Stimulated activated CD8-positive, alpha-beta memory T cell treated with anti-CD3 and anti-CD28 coated beads, Interleukin-4, amount 100 ng/mL, for 1 hour (primary cell): ENCODE measurements around the gene PTPRCAP.
"Not testable (repeated sequence)": the region's sequence is repeated elsewhere in the genome, so short reads cannot be mapped to it uniquely, and the experiment has no call there.

Experiments
- DNase-seq, 2 donors: peaks; one replicate each; pipeline ENCODE4 v3.0.0-alpha.2; 2020; ENCODE audit warnings: low read depth in 2 of 2, low spot score in 1 of 2

PTPRCAP gene

DNA sequence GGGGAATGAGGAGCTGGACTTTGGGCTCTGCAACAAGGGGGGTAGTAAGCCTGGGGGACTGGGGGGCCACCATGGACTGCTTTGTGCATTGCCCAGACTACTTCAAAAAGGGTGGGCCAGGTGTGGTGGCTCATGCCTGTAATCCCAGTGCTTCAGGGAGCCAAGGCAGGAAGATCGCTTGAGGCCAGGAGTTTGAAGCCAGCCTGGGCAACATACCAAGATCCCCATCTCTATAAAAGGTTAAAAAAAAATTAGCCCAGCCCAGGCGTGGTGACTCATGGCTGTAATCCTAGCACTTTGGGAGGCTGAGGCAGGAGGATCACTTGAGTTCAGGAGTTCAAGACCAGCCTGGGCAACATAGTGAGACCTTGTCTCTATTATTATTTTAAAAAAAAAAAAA lies 28.0 kb upstream of the PTPRCAP start:
- not testable (repeated sequence) for DNase-seq

- no peak for DNase-seq
Measured at GRCh38 chr11:67465189-67465510, 27.7 kb upstream of the PTPRCAP start.

DNA sequence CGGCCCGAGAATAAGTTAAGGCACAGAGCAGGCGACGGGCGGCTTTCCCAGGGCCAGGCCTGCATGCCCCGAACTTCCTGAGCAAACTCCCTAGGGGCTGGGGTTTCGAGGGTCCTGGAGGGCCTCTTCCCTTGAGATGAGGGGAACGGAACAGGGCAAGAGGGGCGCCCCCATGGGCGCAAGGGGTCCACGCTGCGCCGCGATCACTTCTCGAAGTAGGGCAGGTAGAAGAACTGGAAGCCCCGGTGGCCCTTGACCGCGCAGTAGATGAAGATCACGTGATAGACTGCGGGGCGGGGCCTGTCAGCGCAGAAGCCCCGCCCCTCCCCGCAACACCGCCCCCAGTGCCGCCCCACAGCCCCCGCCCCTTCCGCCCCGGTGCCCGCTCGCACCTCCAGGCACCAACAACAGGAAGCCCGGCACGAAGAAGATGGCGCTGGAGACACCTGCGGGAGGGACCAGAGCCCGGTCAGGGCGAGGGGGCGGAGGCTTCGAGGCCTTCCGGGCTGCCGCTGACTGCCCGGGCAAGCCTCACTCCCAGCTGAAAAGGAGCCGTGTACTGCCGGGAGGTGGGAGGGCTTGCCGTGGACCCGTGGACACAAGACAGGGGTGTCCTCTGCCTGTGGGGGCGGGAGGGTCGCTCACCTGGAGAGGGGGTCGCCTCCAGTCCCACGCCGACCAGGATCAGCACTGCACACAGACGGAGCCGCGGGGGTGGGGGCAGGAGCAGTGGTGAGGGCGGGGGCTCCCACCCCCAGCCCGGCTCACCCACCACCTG lies 27.1 kb upstream of the PTPRCAP start:
- peak; percentile 79 to 87 for DNase-seq

DNA sequence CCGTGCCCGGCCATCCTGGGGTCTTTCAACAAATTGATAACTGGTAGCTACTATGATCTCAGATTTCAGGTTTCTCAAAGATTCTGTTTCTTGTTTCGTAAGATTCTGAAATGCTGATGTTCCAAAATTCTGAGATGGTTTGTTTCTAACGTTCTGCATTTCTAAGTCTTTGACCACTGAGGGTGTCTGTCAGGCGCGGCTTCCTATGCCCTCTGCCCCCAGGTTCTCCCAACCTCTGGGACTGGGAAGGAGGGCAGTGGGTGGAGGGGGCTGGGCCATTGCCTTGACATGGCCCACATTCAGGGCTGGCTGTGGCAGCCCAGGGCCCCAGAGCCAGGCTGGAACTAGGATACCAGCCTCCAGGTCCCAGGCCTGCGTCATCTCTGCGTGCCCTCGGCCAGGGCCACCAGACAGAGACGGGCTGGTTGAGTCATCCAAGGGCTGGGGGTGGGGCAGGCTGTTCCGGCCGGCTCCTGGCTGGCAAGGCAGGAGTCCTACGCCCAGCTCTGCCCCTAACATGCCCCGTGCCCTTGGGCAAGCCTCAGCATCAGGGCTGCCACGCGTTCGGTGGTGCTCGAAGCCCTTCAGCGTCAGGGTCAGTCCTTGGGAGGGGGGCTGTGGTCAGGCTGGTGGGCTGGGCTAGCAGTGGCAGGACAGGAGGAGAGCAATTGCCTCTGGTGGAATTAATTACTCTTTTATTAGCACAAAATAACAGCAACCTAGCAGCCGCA lies 26.4 kb upstream of the PTPRCAP start:
- no peak for DNase-seq

GRCh38 chr11:67463186-67463585 lies 25.7 kb upstream of the PTPRCAP start:
- DNase-seq, result no peak

DNA sequence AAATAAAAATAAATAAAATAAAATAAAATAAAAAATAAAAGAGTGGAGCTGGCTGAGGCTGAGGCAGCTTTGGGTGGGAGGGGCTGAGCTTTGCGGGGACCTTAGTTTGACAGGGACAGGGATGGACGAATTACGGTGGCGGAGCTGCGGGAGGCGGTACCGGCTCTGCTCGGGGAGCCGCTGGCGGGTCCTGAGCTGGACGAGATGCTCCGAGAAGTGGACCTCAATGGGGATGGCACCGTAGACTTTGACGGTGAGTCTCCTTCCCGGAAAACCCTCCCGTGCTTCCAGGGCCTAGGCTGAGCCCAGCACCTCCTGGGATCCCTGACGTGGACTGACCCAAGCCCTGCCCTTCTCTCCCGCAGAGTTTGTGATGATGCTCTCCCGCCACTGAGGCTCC lies 20.8 kb upstream of the PTPRCAP start:
- no peak for DNase-seq

DNA sequence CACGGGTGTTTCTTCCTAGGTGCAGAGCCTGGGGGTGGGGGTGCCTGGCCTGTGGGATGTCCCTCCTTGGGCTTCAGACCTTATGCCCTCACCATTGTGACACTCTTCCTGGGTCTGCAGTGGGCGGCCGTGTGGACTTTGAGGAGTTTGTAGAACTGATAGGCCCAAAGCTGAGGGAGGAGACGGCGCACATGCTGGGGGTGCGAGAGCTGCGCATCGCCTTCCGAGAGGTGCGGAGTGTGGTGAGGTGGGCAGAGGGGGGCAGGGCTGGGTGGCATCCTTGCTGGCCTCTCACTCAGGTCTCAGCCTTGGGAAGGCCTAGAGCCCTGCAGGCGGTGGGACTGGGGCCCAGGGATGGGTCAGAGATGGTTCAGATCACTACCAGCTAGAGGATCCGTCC lies 20.0 kb upstream of the PTPRCAP start:
- DNase-seq, result no peak

DNA sequence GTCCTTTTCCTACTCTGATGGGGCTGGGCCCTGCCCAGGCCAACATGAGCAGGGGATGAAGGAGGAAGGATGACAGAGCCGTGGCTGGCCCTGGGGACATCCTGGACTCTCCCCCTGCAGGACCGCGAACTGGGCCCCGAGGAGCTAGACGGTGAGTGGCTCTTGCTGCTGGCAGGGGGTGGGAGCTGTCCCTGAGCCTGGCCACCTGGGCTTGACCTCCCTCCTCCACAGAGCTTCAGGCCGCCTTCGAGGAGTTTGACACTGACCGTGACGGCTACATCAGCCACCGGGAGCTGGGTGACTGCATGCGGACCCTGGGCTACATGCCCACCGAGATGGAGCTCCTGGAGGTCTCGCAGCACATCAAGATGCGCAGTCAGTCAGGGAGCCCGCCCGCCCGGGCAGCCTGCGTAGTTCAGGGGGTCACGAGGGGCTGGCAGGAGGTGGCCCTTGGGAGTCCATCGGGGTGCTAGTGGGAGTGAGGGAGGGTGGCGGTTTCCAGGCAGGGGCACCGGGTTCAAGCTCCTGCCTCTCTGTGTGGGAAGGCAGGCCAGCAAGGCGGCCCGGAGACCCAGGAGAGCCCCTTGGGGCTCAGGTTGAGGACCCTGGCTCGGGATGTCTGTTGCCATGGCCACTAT lies 18.7 kb upstream of the PTPRCAP start:
- DNase-seq, result no peak

- DNase-seq, result no peak
Measured at GRCh38 chr11:67455054-67455453, 17.6 kb upstream of the PTPRCAP start, which contains the start of gene CABP4. Gene CABP4 (plus strand): TSS chr11:67455354. CDS start chr11:67455424, 70 bp downstream.

GRCh38 chr11:67453816-67454732 lies 16.6 kb upstream of the PTPRCAP start:
- DNase-seq, result no peak

DNA sequence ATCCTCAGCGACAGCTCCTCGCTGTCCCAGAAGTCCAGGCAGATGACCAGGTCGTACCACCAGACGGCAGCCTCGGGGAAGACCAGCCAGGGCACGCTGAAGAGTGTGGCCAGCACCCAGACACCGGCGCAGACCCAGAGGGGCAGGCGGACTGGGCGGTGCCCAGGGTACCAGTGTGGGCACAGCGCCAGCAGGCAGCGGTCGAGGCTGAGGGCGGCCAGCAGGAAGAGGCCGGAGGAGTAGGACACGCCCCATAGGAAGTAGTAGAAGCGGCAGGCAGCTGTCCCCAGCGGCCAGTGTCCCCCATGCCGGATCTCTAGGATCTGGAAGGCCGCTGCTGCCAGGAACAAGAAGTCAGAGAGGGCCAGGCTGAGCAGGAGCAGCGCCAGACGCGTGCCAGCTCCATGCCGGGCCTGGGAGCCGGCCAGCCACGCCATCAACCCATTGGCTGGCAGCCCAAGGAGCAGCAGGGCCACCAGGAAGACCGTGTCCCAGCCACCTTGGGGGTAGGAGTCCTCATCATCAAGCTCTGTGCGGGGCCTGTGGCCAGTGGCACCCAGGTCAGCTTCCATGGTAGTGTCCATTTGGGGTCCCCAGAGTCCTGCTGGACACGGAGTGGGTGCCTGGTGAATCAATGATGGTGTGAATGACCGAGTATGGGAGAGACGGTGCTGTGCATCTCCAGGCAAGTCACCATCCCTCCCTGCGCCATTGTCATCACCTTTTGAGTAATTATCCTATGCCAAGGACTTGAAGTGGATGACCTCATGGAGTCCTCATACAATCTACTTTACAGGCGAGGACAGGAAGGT lies 14.9 kb upstream of the PTPRCAP start, which contains the start of gene GPR152:
Gene GPR152 (minus strand): TSS at position 589 of the 812 bp plus-strand sequence. CDS start 5 bp downstream, at position 584.
- no peak for DNase-seq

GRCh38 chr11:67451658-67451976 lies 14.1 kb upstream of the PTPRCAP start:
- no peak for DNase-seq

GRCh38 chr11:67450796-67451657 lies 13.5 kb upstream of the PTPRCAP start:
- DNase-seq, result no peak

DNA sequence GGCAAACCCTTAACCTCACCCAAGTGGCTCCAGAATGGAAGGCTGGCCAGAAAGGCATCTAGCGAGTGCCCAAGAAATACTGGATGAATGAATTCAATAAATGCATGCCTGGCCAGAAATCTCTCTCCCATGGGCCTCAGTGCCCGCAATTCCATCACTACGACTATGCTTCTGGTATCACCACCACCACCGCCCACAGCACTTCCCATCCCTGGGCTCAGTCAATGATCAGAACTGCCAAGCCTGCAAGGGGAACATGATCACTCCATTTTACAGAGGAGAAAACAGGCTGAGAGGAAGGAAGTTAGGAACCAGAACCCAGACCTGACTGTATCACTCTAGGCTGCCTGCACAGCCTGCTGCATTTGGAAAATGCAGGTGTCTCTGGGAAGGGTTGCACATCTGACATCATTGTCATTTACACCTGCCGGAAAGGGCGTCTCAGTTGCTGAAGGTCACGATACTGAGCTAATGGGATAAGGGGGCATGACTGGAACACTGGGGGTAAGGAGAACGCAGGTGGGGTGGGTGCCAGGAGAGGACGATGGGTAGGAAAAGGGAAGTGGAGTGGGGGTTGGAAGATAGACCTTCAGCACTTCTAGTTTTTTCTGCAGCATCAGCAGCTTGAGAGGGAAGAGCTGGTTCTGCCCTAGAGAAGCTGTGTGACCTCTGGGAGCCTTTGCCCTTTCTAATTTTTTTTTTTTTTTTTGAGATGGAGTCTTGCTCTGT lies 11.8 kb upstream of the PTPRCAP start:
- no peak for DNase-seq

DNA sequence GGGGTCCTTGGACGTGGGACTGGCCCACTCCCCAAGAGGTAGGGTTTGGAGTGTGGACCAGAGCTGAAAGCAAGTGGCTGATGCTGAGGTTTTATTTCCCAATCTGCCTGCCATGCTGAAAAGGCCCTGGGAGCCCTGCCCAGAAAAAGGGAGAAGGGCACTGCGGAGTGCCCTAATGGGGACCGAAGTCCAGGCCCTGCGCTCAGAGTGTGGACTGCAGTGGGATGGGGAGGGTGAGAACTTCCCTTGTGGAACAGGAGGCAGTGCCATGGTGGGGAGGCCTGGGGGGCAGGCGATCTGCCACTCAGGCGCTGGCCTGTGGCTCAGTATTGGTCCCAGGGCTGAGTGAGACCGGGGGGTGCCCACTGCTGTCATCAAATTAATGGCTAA lies 10.7 kb upstream of the PTPRCAP start:
- DNase-seq, result no peak

DNA sequence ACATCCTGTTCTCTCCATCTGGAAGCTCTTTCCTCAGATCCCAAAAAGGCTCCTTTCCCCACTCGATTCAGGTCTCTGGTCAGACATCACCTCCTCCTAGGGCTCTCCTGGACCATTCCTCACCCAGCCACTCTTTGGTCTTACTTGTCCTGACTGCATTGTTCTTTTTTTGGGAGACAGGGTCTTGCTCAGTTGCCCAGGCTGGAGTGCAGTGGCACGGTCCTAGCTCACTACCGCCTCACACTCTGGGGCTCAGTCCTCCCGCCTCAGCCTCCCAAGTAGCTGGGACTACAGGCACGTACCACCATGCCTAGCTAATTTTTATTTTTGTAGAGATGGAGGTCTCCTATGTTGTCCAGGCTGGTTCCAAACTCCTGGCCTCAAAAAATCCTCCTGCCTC lies 8.0 kb upstream of the PTPRCAP start:
- DNase-seq, result no peak

DNA sequence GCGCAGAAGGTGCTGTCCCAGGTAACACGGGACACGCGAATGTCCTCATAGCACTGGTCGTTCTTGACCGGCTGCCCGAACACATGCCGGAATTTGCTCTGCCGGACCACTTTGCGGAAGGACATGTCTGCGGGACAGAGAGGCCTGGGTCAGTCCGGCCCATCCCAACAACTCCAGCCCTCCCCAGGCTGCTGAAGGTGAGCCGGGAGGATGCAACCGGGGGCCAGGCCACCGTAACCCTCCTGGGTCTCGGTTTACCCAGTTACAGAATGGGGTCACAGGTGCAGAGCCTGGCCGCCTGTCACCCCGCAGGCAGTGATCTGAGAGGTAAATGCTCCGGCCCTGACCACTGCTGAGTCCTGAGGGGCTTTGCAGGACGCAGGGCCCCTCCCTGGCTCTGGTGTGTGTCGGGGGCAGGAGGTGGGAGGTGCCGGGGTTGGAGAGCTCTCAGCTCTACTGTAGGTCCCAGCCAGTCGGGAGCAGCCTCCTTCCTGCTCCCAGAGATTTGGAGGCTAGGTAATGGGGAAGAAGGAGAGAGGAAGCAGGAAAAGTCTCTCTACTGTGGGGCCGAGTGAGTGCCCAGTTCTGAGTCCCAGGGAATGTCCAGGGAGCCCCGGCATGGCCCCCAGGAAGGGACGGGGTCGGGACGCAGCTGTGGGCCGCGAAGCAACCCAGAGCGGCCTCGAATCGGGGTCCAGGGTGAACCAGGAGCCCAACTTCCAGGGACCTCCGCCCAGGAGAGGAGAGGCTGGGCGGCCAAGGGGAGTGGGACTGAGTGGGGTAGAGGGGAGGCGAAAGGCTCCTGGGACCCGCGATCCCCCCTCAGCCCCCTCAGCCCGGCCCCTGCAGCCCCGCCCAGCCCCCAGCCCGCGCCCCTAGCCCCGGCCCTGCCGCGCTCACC lies 5.3 kb upstream of the PTPRCAP start:
- no peak for DNase-seq
